Neural cell (in vitro differentiated cells): ENCODE data around the gene COL1A1. TPM values are rescaled to one million over a fixed set of nuclear protein-coding genes. Genes with fewer than 3 reads are reported as not detected.

ENCODE experiments used
- H2AFZ ChIP-seq: fragments of 200-600, 300-800 bp; sonication (generic), shearing (Covaris generic); 2 replicates; pipeline ENCODE4 v1.6.0; 2014; ENCODE audit warnings: low read depth, mild to moderate bottlenecking, antibody characterized with exemption, low read length, moderate library complexity
- H3F3A ChIP-seq: fragments of 200-600 bp; shearing (Covaris generic); 2 replicates; pipeline ENCODE4 v1.6.1; 2016; ENCODE audit warnings: mild to moderate bottlenecking, moderate library complexity, mixed read lengths, antibody characterized with exemption, low read length; ENCODE audit not compliant: insufficient read depth, poor library complexity, severe bottlenecking
- H3K27ac ChIP-seq: fragments of 200-600, 300-800 bp; sonication (generic), shearing (Covaris generic); 2 replicates; pipeline ENCODE4 v1.5.1; 2014; ENCODE audit warnings: mild to moderate bottlenecking, low read length, moderate library complexity
- H3K27me3 ChIP-seq: fragments of 300-800, 200-600 bp; sonication (generic), shearing (Covaris generic); 2 replicates; pipeline ENCODE4 v1.6.0; 2014; ENCODE audit warnings: mild to moderate bottlenecking, low read depth, low read length, moderate library complexity; ENCODE audit not compliant: insufficient read depth
- H3K36me3 ChIP-seq: fragments of 300-800, 200-600 bp; sonication (generic), shearing (Covaris generic); 2 replicates; pipeline ENCODE4 v1.5.1; 2014; ENCODE audit warnings: mild to moderate bottlenecking, antibody characterized with exemption, low read length, moderate library complexity; ENCODE audit not compliant: insufficient read depth
- H3K4me2 ChIP-seq: fragments of 300-800, 200-600 bp; sonication (generic), shearing (Covaris generic); 2 replicates; pipeline ENCODE4 v1.6.0; 2014; ENCODE audit warnings: mild to moderate bottlenecking, low read length
- H3K4me3 ChIP-seq: fragments of 300-800, 200-600 bp; sonication (generic), shearing (Covaris generic); 2 replicates; pipeline ENCODE4 v1.5.1; 2014; ENCODE audit warnings: mild to moderate bottlenecking, low read length, moderate library complexity
- H3K79me2 ChIP-seq: fragments of 200-600 bp; shearing (Covaris generic); replicated peaks from 2 replicates; pipeline ENCODE4 v1.6.0; 2014; ENCODE audit warnings: mild to moderate bottlenecking, low read length, moderate library complexity; ENCODE audit not compliant: insufficient read depth
- H3K9ac ChIP-seq: fragments of 300-800, 200-600 bp; sonication (generic), shearing (Covaris generic); 2 replicates; pipeline ENCODE4 v1.6.1; 2016; ENCODE audit warnings: mild to moderate bottlenecking, low read length, mixed read lengths
- H3K9me2 ChIP-seq: fragments of 200-600 bp; shearing (Covaris generic); 2 replicates; pipeline ENCODE4 v1.6.1; 2016; ENCODE audit warnings: mild to moderate bottlenecking, low read length, mixed read lengths; ENCODE audit not compliant: insufficient read depth
- H3K9me3 ChIP-seq: fragments of 200-600, 300-800 bp; sonication (generic), shearing (Covaris generic); 2 replicates; pipeline ENCODE4 v1.6.1; 2016; ENCODE audit warnings: mild to moderate bottlenecking, mixed run types, low read length, moderate library complexity, mixed read lengths
- H4K20me1 ChIP-seq: fragments of 200-600 bp; shearing (Covaris generic); 2 replicates; pipeline ENCODE4 v1.6.1; 2016; ENCODE audit warnings: mild to moderate bottlenecking, mixed run types; ENCODE audit not compliant: insufficient read depth
- EP300 ChIP-seq: fragments of 450-650 bp; conservative IDR thresholded peaks from 2 replicates; pipeline ENCODE4 v1.6.1; 2014; ENCODE audit warnings: antibody characterized with exemption, mild to moderate bottlenecking, moderate library complexity; ENCODE audit not compliant: poor library complexity, severe bottlenecking
- EZH2 ChIP-seq: fragments of 200-600, 300-800 bp; shearing (Covaris generic), sonication (generic); IDR thresholded peaks from 2 replicates; pipeline ENCODE4 v1.6.1; 2014; ENCODE audit warnings: antibody characterized with exemption, low read length, borderline replicate concordance, mild to moderate bottlenecking; ENCODE audit not compliant: insufficient read depth, poor library complexity, severe bottlenecking
- MXI1 ChIP-seq: fragments of 450-650 bp; conservative IDR thresholded peaks from 2 replicates; pipeline ENCODE4 v1.6.1; 2014; ENCODE audit warnings: antibody characterized with exemption, mild to moderate bottlenecking; ENCODE audit not compliant: poor library complexity, severe bottlenecking
- POLR2AphosphoS5 ChIP-seq: IDR thresholded peaks from 2 replicates; pipeline ENCODE4 v1.6.1; 2012
- RAD21 ChIP-seq: fragments of 450-650 bp; conservative IDR thresholded peaks from 2 replicates; pipeline ENCODE4 v1.6.1; 2014; ENCODE audit warnings: antibody characterized with exemption, mild to moderate bottlenecking, moderate library complexity
- SMC3 ChIP-seq: fragments of 450-650 bp; conservative IDR thresholded peaks from 2 replicates; pipeline ENCODE4 v1.6.1; 2014; ENCODE audit warnings: antibody characterized with exemption, mild to moderate bottlenecking, moderate library complexity; ENCODE audit not compliant: poor library complexity
- TAF1 ChIP-seq: IDR thresholded peaks from 2 replicates; pipeline ENCODE4 v1.6.1; 2012; ENCODE audit warnings: low read depth
- polyA plus RNA-seq: library from polyadenylated mRNA; depleted of rRNA; stranded (reverse); fragments of >200 nt; gene quantifications from 2 replicates; pipeline ENCODE4 v1.2.3, GENCODE V29; 2014
- TF ChIP-seq, protein P1 (sequence below): IDR thresholded peaks from 2 replicates; pipeline ENCODE4 v1.6.1; 2012; ENCODE audit warnings: borderline replicate concordance
- TF ChIP-seq, protein P2 (sequence below): fragments of 450-650 bp; IDR thresholded peaks from 2 replicates; pipeline ENCODE4 v1.5.1; 2014; ENCODE audit warnings: antibody characterized with exemption, mild to moderate bottlenecking, moderate library complexity; ENCODE audit not compliant: poor library complexity, severe bottlenecking

Gene COL1A1
- polyA plus RNA-seq, 1 donor from 2014 or later: 0.14 TPM

DNA sequence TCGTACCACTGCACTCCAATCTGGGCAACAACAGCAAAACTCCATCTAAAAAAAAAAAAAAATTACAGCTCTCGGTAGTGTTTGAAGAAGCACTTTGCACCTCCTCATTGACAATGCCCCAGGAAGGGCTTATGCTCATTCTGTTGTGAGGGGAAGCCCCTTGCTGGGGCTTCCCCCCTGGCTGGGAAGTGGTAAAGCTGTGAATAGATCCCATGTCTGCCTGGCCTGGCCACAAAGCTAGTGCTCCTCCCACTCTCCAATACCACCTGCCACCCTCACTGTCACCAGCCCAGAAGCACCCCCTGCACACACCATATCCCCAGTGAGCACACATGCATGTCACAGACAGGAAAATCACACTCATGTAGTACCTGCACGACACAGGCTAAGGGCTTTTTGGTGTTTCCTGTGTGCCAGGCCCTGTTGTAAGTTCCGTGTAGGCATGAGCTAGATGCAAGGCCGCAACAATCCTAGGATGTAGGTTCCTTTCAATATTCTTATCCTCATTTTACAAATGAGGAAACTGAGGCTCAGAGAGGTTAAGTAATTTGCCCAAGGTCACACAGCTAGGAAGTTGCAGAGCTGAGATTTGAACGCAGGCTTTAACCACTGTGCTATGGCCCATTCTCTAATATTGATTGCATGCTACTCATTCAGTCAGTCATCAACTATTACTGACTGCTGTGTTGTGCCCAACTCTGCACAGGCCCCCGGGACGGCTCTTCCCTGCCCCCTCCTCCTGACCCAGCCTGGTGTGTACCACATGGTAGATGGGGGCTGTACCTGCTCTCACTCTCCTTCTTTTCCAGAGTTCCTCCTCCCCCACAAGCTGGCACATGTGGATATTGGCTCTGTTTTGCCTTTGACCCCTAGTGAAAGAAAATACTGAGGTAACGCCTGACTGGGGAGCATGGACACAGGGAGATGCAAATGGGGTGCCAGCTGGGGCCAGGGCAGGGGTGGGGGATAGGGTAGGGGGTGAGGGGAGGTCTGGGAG, 11.9 kb upstream of the COL1A1 start:
- Histone ChIP-seq H3K4me2 (no peak overlapping the region), H3K36me3 (no peaks in the 10 kb centered on the region), H3F3A (no peaks in the 10 kb centered on the region), H3K27ac (no peak overlapping the region), H3K9me2 (no peaks in the 10 kb centered on the region), H3K79me2 (no peaks in the 10 kb centered on the region), H4K20me1 (no peaks in the 10 kb centered on the region), H2AFZ (no peak overlapping the region), H3K4me3 (no peak overlapping the region), H3K9me3 (no peaks in the 10 kb centered on the region), H3K27me3 (no peaks in the 10 kb centered on the region), H3K9ac (no peak overlapping the region)
- TF ChIP-seq, protein P1, sequence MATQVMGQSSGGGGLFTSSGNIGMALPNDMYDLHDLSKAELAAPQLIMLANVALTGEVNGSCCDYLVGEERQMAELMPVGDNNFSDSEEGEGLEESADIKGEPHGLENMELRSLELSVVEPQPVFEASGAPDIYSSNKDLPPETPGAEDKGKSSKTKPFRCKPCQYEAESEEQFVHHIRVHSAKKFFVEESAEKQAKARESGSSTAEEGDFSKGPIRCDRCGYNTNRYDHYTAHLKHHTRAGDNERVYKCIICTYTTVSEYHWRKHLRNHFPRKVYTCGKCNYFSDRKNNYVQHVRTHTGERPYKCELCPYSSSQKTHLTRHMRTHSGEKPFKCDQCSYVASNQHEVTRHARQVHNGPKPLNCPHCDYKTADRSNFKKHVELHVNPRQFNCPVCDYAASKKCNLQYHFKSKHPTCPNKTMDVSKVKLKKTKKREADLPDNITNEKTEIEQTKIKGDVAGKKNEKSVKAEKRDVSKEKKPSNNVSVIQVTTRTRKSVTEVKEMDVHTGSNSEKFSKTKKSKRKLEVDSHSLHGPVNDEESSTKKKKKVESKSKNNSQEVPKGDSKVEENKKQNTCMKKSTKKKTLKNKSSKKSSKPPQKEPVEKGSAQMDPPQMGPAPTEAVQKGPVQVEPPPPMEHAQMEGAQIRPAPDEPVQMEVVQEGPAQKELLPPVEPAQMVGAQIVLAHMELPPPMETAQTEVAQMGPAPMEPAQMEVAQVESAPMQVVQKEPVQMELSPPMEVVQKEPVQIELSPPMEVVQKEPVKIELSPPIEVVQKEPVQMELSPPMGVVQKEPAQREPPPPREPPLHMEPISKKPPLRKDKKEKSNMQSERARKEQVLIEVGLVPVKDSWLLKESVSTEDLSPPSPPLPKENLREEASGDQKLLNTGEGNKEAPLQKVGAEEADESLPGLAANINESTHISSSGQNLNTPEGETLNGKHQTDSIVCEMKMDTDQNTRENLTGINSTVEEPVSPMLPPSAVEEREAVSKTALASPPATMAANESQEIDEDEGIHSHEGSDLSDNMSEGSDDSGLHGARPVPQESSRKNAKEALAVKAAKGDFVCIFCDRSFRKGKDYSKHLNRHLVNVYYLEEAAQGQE: no peak
- TF ChIP-seq EZH2: no peak
- TF ChIP-seq, protein P2, sequence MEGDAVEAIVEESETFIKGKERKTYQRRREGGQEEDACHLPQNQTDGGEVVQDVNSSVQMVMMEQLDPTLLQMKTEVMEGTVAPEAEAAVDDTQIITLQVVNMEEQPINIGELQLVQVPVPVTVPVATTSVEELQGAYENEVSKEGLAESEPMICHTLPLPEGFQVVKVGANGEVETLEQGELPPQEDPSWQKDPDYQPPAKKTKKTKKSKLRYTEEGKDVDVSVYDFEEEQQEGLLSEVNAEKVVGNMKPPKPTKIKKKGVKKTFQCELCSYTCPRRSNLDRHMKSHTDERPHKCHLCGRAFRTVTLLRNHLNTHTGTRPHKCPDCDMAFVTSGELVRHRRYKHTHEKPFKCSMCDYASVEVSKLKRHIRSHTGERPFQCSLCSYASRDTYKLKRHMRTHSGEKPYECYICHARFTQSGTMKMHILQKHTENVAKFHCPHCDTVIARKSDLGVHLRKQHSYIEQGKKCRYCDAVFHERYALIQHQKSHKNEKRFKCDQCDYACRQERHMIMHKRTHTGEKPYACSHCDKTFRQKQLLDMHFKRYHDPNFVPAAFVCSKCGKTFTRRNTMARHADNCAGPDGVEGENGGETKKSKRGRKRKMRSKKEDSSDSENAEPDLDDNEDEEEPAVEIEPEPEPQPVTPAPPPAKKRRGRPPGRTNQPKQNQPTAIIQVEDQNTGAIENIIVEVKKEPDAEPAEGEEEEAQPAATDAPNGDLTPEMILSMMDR: no peak
- TF ChIP-seq RAD21: no peak
- TF ChIP-seq SMC3: no peak
- no peak for TF ChIP-seq TAF1
- TF ChIP-seq MXI1: no peak
- no peak for TF ChIP-seq POLR2AphosphoS5
- TF ChIP-seq EP300: no peak

DNA sequence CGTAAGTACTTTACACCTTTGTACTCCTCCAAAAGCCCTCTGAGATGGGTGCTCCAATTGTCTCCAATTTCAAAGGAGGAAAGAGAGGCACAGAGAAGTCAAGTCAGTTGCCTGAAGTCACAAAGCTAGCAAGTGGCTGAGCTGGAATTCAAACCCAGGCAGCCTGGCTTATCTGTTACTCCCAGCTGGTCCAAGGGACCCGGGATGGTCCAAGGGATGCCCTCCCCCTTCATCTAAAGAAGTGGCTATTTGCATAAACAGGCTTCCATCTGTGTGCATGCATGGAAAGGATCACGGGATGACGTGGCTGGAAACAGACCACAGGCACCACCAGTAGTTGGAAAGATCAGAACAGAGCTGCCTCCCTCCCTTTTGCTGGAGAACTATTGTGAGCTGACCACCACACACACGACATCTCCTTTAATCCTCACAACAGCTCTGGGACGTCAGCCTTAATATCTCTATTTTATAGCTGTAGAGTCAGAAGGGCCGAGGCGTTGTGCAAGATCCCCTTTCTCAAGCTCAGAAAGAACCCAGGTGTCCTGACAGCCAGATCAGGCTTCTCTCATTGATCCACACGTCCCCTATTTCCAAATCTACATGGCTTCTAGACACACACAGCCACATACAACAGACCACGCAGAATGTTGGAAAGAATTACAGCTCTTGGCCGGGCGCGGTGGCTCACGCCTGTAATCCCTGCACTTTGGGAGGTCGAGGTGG, 10.9 kb upstream of the COL1A1 start:
- no peak overlapping the region for H3K4me2 ChIP-seq
- H3K27me3 ChIP-seq: no peaks in the 10 kb centered on the region
- H3K79me2 ChIP-seq: no peaks in the 10 kb centered on the region
- H3K4me3 ChIP-seq: no peak overlapping the region
- no peaks in the 10 kb centered on the region for H3K9me2 ChIP-seq
- no peaks in the 10 kb centered on the region for H3K9me3 ChIP-seq
- no peaks in the 10 kb centered on the region for H4K20me1 ChIP-seq
- H3F3A ChIP-seq: no peaks in the 10 kb centered on the region
- no peaks in the 10 kb centered on the region for H3K36me3 ChIP-seq
- no peak overlapping the region for H3K9ac ChIP-seq
- TF ChIP-seq, protein P1: no peak
- no peak for TF ChIP-seq EZH2
- TF ChIP-seq POLR2AphosphoS5: no peak
- TF ChIP-seq, protein P2: no peak
- TF ChIP-seq SMC3: no peak
- TF ChIP-seq EP300: no peak
- no peak for TF ChIP-seq RAD21
- no peak for TF ChIP-seq MXI1
- no peak for TF ChIP-seq TAF1
- H3K27ac ChIP-seq: no peak overlapping the region
- H2AFZ ChIP-seq: no peak overlapping the region
